GM19023 (cell line): ENCODE results near the gene AQP10.
"Not testable (repeated sequence)": the region's sequence is repeated elsewhere in the genome, so short reads cannot be mapped to it uniquely, and the experiment has no call there.

Experiments
- ATAC-seq: cut with Tn5 transposase; IDR thresholded peaks from one replicate; pipeline ENCODE4 v1.9.1; 2021; ENCODE audit warnings: mild to moderate bottlenecking, moderate library complexity; ENCODE audit not compliant: unreplicated experiment

The AQP10 gene

GRCh38 chr1:154323493-154323892 lies 2.6 kb downstream of the AQP10 start:
- ATAC-seq, result no peak

GRCh38 chr1:154324241-154324640 lies 3.3 kb downstream of the AQP10 start:
- no peak for ATAC-seq

DNA sequence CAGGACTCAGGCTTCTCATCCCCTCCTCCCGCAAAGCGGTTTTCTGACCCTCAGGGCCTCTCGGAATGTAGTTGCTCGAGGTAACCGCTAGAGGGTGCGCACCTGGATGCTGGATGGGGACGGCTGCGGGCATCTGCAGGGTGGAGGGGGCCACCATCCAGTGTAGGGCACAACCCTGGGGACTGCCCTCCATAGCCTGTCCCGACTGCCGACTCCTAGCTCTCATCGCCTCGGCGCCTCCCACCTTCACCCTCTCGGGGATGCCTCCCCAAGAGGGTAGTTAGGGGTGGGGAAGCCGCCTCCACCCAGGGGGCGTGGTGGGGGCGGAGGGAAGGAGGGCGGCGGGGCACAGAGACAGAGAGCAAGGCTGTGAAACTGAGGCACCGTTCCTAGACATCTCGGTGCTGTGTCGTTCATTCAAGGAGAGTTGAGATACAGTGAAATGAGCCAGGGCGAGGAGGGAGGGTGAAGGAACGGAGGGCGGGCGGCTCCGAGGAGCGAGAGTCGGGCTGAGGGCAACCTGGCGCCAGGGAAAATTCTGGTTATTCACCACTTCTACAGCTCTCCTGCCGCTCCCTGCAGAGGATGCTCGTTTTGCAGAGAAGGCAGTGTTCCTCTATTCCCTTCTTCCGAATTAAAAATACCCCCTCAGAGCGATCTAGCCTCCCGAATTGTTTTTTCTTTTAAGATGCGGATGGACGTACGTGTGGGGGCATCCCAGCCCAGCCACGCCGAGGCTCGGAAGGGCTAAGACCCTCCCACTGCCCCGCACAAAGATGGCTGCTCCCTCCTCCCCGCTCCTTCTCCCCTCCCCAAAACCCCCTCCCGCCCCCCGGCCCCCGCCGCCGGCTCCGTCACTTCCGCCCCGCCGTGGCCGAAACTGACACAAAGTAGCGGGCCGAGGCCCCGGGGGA lies 4.0 kb downstream of the AQP10 start, which contains the start of gene ATP8B2:
Gene ATP8B2, plus strand, starts transcription at position 857 of the 914 bp plus-strand sequence. CDS start 2,617 bp downstream, outside the sequence.
- ATAC-seq, result peak; percentile 35

DNA sequence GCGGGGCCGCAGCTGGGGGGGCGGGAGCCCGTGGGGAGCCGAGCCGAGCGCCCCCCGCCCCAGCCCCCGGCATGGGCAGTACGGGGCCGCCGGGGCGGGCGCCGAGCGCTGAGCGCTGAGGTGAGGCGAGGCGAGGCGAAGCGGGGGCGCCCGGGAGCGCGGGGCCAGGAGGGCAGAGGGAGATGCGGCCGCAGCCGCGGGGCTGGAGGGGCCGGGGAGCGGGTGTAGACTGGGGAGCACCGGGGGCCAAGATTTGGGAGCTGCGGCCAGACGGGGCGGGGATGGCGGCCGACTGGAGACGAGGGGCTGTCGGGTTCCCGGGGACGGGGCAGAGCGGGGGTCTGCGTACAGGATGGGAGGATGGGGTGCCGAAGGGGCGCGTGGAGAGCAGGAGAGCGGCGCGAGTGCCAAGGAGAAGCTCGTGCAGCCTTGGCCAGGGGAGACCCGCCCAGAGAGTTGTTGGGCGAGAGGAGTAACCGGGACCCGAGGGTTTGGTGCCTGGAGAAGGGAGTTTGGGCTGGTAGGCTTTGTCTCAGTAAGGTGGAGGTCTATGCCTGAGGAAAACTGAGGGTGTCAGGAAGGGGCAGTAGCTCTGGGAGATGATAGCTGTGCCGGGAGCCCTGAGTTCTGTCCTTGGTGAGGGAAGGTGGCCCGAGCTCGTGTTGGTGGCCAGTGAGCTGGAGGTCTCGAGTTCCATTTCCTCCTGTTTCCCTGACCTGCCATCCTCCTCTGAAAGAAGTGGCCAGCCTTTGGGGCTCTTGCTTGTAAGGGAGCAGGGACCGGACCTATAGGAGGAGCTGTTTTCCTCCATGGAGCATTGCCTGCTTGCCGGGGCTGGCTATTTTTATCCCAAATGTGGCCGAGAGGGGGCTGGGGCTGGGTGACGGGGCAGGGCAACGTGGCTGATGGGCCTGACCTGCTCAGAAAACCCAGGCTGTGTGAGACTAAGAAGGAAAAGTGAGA lies 5.0 kb downstream of the AQP10 start:
- ATAC-seq, result peak; percentile 27

GRCh38 chr1:154326546-154327465 lies 5.9 kb downstream of the AQP10 start:
- no peak for ATAC-seq

DNA sequence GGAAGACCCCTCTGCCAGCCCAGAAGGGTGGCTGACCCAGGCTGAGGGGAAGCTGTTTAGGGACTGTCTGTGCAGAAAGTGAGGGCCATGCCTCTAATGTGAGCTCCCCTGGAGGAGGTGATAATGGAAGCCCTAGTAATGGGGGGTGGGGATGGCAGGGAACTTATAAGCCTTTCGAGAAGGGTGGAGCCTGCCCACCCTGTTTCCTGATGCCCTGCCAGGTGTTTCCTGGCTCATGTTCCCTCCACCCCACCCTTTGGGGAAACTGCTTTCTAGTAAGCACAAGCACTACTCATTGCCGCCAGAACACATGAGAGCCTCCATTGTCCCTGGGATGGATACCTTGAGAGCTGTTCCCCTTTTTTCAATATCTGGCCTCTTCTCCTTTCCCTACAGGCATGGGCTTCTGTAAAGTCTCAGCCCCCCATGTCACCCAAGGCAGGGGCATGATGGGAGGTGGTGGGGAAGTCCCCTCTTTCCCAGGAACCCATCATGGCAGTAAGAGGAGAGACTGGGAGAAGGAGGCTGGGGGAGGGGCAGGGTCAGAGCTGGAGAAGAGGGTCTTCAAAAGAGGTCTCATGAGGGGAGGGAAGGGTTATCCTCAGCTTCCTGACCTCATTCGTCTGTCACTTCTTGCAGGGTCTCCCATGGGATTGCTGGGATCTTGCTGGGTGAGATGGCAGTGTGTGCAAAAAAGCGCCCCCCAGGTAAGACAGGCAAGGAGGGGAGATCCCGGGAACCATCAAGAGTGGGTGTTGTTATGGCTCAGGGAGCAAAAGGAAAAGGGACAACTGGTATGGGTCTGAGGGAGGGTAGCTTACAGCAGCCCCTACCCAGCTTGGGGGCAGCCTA lies 6.8 kb downstream of the AQP10 start:
- ATAC-seq, result no peak

- no peak for ATAC-seq
Observed at GRCh38 chr1:154328318-154329151, 7.6 kb downstream of the AQP10 start.

GRCh38 chr1:154329152-154329521 lies 8.2 kb downstream of the AQP10 start:
- no peak for ATAC-seq

DNA sequence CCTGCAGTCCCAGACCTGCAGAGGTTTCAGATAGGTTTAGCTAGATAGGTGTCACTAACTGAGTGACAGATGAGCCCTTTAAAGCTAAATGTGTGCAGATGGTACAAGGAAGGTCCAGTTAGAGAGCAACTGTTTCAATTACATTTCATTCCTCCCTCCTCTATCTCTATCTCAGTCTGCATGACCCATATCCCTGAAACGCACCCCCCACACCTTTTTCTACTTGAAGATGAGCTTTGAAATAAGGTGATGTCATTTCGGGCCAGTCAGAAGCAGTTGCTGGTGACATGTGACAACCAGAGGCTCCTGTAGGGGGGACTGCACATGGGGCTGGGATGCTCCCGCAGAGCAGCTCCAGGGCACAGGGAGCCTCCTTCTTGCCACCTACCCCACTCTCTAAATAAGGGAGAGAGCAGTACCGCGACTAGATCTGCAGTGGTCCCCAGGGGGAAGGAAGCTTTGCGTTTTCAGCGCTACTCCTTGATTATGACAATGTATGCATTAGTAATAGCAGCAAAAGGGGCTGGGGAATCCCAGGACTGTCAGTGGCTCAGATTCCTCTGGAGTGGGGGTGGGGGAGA lies 8.7 kb downstream of the AQP10 start:
- no peak for ATAC-seq

DNA sequence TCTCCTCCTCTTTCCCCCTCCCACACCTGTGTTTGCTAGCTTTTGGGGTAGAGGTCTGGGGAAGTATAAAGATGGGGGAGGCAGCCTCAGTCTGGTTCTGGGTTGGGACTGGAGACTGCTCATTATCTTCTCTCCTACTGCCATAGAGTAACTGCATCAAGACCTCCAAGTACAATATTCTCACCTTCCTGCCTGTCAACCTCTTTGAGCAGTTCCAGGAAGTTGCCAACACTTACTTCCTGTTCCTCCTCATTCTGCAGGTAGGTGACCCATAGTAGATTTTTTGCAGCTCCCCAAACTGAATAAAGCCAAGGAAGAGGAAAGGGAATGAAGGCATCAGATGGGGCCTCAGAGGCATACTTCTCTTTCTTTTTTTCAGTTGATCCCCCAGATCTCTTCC lies 9.8 kb downstream of the AQP10 start:
- no peak for ATAC-seq

GRCh38 chr1:154334079-154335024 lies 13.5 kb downstream of the AQP10 start:
- ATAC-seq, result no peak

GRCh38 chr1:154335025-154335714 lies 14.3 kb downstream of the AQP10 start:
- no peak for ATAC-seq

DNA sequence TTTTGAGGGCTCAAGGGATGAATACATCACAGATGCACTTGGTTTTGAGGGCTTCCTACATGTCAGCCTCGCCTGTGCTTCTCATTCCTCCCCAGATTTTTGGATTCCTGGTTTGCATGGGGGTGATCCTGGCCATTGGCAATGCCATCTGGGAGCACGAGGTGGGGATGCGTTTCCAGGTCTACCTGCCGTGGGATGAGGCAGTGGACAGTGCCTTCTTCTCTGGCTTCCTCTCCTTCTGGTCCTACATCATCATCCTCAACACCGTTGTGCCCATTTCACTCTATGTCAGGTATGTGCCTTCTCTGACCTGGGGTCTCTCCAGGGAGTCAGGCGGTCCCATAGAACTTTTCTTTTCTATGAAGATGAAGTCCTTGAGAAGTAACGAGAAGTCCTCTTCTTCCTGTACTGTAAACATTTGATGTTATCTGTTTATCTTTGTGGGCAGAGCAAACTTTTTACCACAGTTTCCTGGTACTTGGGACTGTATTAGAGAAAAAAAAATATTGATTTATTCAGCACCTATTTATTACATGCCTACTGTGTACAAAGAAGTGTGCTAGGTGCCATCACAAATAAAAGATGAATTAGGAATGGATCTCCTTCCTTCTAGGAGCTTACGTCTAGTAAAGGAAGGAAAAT lies 16.5 kb downstream of the AQP10 start:
- no peak for ATAC-seq

GRCh38 chr1:154338875-154339274 lies 18.0 kb downstream of the AQP10 start:
- ATAC-seq, result no peak

DNA sequence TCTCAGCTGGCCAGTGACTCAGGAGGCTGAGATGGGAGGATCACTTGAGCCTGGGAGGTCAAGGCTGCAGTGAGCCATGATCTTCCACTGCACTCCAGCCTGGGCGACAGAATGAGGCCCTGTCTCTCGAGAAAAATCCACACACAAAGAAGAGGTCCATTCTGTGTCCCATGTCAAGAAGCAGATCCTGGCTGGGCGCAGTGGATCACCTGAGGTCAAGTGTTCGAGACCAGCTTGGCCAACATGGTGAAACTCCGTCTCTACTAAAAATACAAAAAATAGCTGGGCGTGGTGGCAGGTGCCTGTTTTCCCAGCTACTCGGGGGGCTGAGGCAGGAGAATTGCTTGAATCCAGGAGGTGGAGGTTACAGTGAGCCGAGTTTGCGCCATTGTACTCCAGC lies 20.5 kb downstream of the AQP10 start:
- ATAC-seq, result not testable (repeated sequence)

GRCh38 chr1:154342132-154342531 lies 21.2 kb downstream of the AQP10 start:
- ATAC-seq, result no peak
